HepG2 (cell line): Measurements from ENCODE around the gene NEU1. TPM values are rescaled to one million over a fixed set of nuclear protein-coding genes. Genes with fewer than 3 reads are reported as not detected.

Experiments
- AKAP8 ChIP-seq: sonication (generic); formaldehyde crosslinking; IDR thresholded peaks from 2 replicates; pipeline ENCODE4 v1.5.1; 2020; ENCODE audit warnings: mild to moderate bottlenecking, missing genetic modification reagents
- CREB3 ChIP-seq: sonication (generic); formaldehyde crosslinking; IDR thresholded peaks from 2 replicates; pipeline ENCODE4 v1.5.0; 2020; ENCODE audit warnings: missing genetic modification reagents
- FOXC1 ChIP-seq: sonication (generic); formaldehyde crosslinking; IDR thresholded peaks from 2 replicates; pipeline ENCODE4 v1.8.0; 2022; ENCODE audit warnings: mild to moderate bottlenecking, missing genetic modification reagents, borderline replicate concordance
- KLF6 ChIP-seq: IDR thresholded peaks from 2 replicates; pipeline ENCODE4 v1.8.0; 2016; ENCODE audit warnings: missing biosample characterization, missing genetic modification reagents
- PRDM4 ChIP-seq: sonication (generic); formaldehyde crosslinking; IDR thresholded peaks from 2 replicates; pipeline ENCODE4 v1.9.0; 2021; ENCODE audit warnings: missing genetic modification reagents, borderline replicate concordance
- RELA ChIP-seq: sonication (generic); formaldehyde crosslinking; IDR thresholded peaks from 2 replicates; pipeline ENCODE4 v1.4.0; 2020; ENCODE audit warnings: missing genetic modification reagents
- REST ChIP-seq, 2 experiments: IDR thresholded peaks; 2 replicates each; pipeline ENCODE4 v1.6.1; 2011 to 2012; ENCODE audit warnings: low read length in 2 of 2, borderline replicate concordance in 1 of 2, low read depth in 1 of 2, mild to moderate bottlenecking in 1 of 2, moderate library complexity in 1 of 2
- SIN3B ChIP-seq: fragments of 150-350 bp; IDR thresholded peaks from 2 replicates; pipeline ENCODE4 v1.6.1; 2014; ENCODE audit warnings: low read length
- STAT5B ChIP-seq: sonication (generic); formaldehyde crosslinking; IDR thresholded peaks from 2 replicates; pipeline ENCODE4 v1.4.0; 2020; ENCODE audit warnings: missing genetic modification reagents
- TERF1 ChIP-seq: sonication (generic); formaldehyde crosslinking; IDR thresholded peaks from 2 replicates; pipeline ENCODE4 v1.8.0; 2022; ENCODE audit warnings: mild to moderate bottlenecking, missing genetic modification reagents, moderate library complexity
- USF2 ChIP-seq, 2 experiments: sonication (generic) in 1 of 2; formaldehyde crosslinking in 1 of 2; IDR thresholded peaks; 2 replicates each; pipeline versions ENCODE4 v1.5.1 to v1.6.1; 2011 to 2020; ENCODE audit warnings: borderline replicate concordance in 1 of 2, low read depth in 1 of 2, low read length in 1 of 2, mild to moderate bottlenecking in 1 of 2, missing genetic modification reagents in 1 of 2, moderate library complexity in 1 of 2
- ZBTB3 ChIP-seq: sonication (generic); formaldehyde crosslinking; IDR thresholded peaks from 2 replicates; pipeline ENCODE4 v1.4.0; 2020; ENCODE audit warnings: low read depth, mild to moderate bottlenecking, moderate library complexity, missing genetic modification reagents, borderline replicate concordance
- ZNF280B ChIP-seq: sonication (generic); formaldehyde crosslinking; IDR thresholded peaks from 2 replicates; pipeline ENCODE4 v1.5.0; 2020; ENCODE audit warnings: missing genetic modification reagents, mild to moderate bottlenecking, borderline replicate concordance
- polyA plus RNA-seq, 8 experiments: library from polyadenylated mRNA; depleted of rRNA in 3 of 8; stranded (reverse) in 7 of 8; unstranded in 1 of 8; fragments of >200 nt; fragmentation: Illumina TruSeq in 4 of 8; extraction: Trizol in 4 of 8; gene quantifications; 2 replicates each; pipeline versions ENCODE4 v1.2.1 to v1.2.3, GENCODE V29; 2011 to 2016; ENCODE audit warnings: low read depth in 4 of 8, missing spikeins in 1 of 8, mixed read lengths in 1 of 8; ENCODE audit not compliant: insufficient read depth in 1 of 8
- total RNA-seq, 5 experiments: library from RNA; depleted of rRNA; stranded (reverse); fragments of >200 nt; fragmentation: Illumina TruSeq; extraction: Trizol; gene quantifications; 2 replicates each; pipeline ENCODE4 v1.2.3, GENCODE V29; 2016; ENCODE audit warnings: low read depth in 1 of 5

The NEU1 gene
- total and polyA plus RNA-seq, 2 of the 13 experiments (the other 11 are each of a cell fraction or from before 2014, with no cell fraction given): 215 to 297 TPM

- no peak for TF ChIP-seq PRDM4
- no peak for TF ChIP-seq REST (IDR thresholded peaks at IDR 0.05; ENCODE audit: borderline replicate concordance in 1 of 2, low read depth in 1 of 2, low read length in 2 of 2)
- TF ChIP-seq ZBTB3 (CRISPR knock-in tag): no peak
- TF ChIP-seq CREB3: no peak
- no peak for TF ChIP-seq STAT5B
- TF ChIP-seq FOXC1 (CRISPR knock-in tag): no peak
- no peak for TF ChIP-seq USF2 (IDR thresholded peaks at IDR 0.05; ENCODE audit: low read depth, low read length)
- TF ChIP-seq USF2 (CRISPR knock-in tag; IDR thresholded peaks at IDR 0.05; ENCODE audit: borderline replicate concordance): no peak
- TF ChIP-seq ZNF280B: no peak
- no peak for TF ChIP-seq SIN3B
- TF ChIP-seq AKAP8 (CRISPR knock-in tag): no peak
- no peak for TF ChIP-seq RELA (CRISPR knock-in tag)
- no peak for TF ChIP-seq TERF1 (CRISPR knock-in tag)
- TF ChIP-seq KLF6 (CRISPR knock-in tag): no peak
Observed at GRCh38 chr6:31837369-31838113, 25.1 kb downstream of the NEU1 start (continued).
